Effector CD4-positive, alpha-beta T cell (primary cell): Measurements from ENCODE around the gene GTF2A2.

Experiments used
- DNase-seq: peaks from one replicate; pipeline ENCODE4 v3.0.0-alpha.2; 2020

Gene GTF2A2

DNA sequence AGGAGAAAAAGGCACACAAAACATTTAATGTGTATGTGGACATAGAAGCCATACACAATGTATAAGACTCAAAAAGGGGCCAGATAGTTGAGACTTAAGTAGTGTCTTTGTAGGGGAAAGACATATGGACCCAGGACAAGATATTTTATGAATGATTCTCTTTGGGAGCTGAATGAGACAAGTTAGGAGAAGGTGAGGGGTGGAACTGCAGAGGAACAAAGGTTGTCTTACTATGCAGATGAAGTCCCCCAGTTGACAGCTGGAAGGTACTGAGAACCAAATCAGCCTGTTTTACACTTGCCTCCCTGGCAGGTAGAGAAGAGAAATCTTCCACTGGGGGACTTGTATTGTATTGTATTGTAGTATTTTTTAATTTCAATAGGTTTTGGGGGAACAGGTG is 60.7 kb downstream of the GTF2A2 start:
- DNase-seq: no peak

DNA sequence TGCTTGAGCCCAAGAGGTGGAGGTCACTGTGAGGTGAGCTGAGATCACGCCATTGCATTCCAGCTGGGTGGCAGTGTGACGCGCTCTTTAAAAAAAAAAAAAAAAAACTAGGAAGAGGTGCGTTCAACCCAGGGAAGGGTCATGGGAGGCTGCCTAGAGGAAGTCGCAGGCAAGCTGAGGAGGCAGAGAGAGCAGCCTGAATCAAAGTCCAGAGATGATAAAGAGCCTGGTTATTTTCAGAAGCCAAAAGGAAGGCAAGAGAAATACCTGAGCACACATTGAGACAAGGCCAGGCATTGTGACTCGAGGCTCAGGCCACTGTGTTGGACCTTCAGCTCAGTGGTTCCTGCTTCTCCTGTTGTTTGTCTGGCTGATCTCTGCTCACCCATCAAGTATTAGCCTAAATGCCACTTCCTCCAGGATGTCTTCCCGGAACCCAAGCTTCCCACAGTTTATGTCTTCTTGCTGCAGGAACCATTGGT is 61.8 kb downstream of the GTF2A2 start:
- DNase-seq: no peak

DNA sequence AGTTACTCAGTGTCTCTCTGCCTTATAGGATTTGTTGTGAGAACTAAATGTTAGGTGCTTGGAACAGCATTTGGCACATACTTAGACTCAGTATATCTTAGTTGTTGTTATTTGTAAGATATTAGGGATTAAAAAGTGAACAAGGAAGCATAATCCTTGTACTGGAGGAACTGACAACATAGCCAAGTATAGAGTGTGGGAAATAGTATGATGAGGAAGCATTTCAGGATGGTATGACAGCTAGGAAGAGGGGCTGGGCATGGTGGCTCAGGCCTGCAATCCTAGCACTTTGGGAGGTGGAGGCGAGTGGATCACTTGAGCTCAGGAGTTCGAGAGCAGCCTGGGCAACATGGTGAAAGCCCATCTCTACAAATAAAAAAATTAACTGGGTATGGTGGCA is 62.3 kb downstream of the GTF2A2 start:
- DNase-seq: no peak

DNA sequence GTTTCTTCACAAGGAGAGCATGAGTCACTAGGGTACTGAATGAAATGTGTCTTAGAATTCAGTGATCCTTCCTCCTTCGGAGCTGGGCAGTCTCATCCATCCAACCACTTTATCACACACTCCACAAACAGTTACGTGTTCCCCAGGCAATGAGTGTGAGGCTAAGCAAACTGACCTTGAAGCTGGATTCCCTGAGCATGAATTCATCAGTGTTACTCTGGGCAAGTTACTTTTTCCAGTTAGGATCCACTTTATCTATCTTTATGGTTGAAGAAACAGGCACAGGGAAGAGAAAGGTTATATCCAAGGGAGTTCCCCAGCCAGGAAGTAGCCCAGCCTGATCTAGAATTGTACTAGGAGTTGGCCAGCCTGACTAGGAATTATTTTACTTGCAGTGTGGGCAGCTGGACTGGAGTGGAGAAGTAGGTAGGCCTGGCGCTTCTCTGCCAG is 62.8 kb downstream of the GTF2A2 start:
- DNase-seq: no peak

DNA sequence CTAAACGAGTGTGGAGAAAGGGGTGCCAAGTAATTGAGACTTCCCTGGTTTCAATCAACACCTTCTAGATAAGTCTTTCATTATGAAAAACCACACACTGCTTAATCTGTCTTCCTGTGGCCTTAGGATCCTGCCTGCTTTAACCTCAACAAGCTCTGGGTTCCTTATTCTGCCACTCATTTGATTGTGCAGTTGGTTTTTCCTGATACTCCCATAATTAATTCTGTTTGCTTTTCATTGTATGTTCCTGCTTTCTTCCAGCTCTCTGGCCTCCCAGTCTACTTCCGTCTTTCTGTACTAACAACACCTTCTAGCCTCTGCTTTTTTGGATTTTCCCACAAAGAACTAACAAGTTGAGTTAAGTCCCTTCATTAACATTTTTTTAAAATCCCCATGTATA is 66.0 kb downstream of the GTF2A2 start:
- no peak for DNase-seq

DNA sequence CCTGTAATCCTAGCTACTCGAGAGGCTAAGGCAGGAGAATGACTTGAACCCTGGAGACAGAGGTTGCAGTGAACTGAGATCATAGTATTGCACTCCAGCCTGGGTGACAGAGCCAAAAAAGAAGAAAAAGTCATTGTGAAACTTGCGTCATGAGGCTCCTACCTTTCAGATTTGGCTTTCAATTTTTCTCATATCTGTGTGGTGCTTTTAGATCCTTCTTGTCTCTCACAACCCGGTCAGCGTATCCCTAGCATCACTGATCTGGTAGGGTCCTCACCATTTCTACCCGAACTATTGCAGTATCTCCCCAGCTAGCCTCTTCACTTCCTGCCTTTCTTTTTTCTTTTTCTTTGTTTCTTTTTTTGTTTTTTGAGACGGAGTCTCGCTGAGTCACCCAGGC is 67.3 kb downstream of the GTF2A2 start:
- DNase-seq: no peak
